GM12874 (cell line): Measurements from ENCODE around the gene UBXN2A.

Experiments
- TF ChIP-seq, protein P1 (sequence below): IDR thresholded peaks from 2 replicates; pipeline ENCODE4 v1.5.1; 2011; ENCODE audit warnings: low read depth, mild to moderate bottlenecking, control low read depth, low read length, moderate library complexity; ENCODE audit not compliant: insufficient read depth

Gene UBXN2A

DNA sequence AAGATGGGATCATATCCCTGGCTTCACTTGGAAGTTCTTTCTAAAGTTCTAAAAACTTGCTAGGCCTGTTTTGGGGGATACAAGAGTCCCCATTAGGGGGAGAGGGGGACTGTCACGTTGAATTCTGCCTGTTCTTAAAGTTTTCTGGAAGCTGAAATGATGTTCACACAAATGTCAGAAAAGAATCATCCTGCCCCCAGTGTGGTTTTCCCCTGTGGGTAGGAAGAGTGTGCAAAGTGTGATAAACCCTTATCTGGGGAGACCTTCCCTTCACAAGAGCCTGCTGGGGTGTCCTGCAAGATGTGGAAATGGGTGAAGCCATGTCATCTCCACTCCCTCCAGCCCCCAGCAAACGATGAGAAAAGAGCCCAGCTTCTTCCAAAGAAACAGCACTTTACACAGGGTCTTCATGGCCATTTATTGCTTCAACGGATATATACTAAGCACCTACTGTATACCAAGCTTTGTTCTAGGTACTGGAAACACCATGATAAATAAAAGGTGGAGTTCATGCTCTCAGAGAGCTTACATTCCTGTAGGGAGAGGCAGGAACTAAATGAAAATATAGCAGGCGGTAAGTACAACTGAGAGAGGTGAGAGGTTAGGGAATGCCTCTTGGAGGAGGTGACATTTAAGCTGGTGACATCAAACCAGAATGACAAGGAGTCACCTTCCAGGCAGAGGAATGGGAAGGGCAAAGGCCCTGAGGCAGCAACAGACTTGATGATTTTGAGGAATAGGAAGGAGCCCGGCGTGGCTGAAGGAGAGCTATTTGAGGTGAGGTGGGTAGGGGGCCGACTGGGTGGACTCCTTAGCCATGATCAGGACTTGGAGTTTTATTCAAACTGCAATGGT, 71.2 kb downstream of the UBXN2A start:
- TF ChIP-seq, protein P1, sequence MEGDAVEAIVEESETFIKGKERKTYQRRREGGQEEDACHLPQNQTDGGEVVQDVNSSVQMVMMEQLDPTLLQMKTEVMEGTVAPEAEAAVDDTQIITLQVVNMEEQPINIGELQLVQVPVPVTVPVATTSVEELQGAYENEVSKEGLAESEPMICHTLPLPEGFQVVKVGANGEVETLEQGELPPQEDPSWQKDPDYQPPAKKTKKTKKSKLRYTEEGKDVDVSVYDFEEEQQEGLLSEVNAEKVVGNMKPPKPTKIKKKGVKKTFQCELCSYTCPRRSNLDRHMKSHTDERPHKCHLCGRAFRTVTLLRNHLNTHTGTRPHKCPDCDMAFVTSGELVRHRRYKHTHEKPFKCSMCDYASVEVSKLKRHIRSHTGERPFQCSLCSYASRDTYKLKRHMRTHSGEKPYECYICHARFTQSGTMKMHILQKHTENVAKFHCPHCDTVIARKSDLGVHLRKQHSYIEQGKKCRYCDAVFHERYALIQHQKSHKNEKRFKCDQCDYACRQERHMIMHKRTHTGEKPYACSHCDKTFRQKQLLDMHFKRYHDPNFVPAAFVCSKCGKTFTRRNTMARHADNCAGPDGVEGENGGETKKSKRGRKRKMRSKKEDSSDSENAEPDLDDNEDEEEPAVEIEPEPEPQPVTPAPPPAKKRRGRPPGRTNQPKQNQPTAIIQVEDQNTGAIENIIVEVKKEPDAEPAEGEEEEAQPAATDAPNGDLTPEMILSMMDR, result no peak

DNA sequence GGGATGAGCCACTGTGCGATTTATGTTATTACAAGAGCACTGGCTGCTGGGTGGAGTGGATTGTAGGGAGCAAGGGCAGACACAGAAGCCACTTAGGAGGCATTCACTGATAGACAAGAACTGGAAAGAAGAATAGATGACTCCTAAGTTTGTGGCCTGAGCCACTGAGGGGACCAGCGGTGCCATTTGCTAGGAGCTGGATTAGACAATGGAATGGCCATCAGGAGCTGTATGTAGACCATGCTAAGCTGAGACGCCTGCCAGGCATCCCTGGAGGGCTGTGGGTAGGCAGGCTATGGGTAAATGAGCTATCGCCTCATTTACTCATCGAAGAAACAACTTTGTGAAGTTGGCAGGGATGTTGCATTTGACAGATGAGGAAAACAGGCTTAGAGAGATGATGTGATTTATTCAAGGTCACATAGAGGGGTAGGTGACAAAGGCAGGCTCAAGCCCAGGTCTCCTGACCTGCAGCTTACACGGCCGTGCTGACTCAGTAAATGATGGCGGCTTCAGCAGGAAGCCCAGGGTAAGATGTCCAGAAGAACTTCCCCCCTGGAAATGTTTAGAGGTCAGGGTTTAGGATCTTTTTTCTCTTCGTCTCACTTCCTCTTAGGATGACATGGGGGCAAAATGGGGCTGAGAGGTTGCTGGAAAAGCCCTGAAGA, 72.4 kb downstream of the UBXN2A start:
- TF ChIP-seq, protein P1, result no peak

DNA sequence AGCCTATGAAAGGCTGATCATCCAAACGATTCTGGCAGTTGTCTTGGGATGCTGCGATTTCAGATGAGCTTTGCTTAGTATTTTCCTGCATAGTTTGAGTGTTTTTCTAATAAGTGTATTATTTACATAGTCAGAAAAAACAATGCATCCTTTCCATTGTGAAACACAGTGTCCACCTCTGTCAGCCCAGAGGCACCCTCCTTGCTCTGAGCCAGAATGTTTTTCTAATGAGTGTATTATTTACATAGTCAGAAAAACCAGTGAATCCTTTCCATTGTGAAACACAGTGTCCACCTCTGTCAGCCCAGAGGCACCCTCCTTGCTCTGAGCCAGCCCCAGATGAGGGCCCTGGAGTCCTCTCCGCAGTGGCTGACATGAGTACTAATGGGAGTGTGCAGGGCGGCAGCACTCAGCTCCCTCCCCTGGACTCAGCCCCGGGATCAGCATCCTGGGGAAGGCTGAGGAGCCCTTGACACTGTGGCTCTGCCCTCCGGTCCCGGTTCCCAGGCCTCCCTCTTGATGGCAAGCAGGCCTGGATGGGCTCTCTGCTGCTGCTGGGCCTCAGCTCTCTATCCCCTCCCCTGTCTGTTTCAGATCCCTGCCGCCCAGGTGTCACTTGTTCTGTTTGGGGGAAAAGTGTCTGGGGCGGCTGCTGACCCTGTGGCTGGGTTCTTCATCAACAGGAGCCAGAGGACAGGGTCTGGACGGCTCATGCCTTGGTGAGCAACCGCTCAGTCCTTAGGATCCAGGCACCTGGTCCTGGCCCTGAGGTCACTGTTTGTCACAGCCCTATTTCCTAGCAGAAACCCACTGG, 75.5 kb downstream of the UBXN2A start:
- TF ChIP-seq, protein P1, result no peak

DNA sequence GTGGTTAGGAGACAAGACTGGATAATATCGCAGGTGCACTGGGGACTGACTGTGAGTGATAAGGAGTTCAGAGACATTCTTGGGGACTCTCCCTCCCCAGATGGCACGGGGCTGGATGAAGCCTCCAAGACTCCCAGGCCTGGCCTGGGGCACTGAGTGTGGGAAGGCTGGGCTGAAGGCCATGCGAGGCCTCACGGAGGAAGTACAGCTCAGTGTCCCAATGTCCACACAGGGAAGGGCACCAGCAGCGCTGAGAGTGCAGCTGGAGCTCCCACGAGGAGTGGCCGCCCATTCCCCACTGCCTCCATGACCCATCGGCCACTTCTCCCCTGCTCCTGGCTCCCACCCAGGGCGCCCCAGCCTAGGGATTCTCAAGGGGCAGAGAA, 76.1 kb downstream of the UBXN2A start:
- TF ChIP-seq, protein P1, result no peak

DNA sequence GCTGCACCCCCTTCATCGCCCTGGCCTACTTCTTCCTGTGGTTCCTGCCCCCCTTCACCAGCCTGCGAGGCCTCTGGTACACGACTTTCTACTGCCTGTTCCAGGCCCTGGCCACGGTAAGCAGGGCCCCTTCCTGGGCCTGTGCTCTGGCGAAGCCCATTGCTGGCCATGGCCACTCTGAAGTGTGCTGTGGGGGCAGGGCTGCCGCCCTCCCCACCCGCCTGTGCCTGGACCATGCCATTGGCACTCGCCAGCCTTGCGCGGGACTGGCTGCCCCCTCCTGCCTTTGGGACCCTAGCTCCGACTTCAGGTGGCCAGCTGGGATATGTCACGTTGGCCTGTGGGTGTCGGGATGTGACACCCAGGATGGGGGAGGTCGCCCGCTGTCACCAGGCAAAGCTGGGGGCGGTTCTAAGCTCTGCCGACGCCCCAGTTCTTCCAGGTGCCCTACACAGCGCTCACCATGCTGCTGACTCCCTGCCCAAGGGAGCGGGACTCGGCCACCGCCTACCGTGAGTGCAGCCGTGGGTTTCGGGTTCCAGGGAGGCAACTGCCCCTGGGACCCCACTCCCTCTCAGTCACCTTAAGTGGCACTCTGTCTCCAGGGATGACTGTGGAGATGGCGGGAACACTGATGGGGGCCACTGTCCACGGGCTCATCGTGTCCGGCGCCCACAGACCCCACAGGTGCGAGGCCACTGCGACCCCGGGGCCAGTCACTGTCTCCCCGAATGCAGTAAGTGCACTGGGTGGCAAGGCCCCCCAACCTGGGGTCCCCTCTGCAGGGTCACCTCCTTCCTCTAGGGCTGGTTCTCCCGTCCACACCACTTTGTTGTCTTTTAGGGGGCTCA, 76.8 kb downstream of the UBXN2A start:
- TF ChIP-seq, protein P1, result no peak

DNA sequence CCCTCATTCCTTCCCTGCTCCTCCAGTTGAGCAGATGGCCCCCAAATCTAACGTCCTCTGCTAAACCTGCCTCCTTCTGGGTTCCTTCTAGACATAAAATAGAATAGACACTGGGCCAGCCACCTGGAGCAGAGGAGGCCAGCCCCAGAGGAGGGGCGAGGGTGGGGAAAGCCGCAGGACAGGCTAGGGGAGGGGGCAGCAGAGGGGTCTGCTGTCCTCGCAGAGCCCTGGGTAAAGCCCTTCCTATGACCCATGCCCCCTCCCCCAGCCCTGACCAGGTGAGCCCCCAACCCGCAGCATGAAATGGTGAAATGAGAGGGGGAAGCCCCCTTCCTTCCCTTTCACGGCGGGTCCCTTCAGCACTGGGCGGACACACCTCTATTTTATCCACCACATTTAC, 77.4 kb downstream of the UBXN2A start:
- TF ChIP-seq, protein P1, result no peak

DNA sequence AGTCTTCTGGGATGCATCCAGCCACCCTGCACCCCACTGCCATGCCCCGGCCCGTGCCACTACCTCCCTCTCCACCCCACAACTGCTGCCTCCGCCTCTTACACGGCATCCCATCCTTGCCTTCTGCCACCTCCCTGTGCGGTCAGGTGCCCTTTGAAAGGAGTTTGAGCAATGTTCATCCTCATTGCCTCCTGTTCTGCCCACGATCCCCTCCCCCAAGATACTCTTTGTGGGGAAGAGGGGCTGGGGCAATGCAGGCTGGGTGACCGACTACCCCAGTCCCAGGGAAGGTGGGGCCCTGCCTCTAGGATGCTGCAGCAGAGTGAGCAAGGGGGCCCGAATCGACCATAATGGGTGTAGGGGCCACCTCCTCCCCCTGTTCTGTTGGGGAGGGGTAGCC, 78.0 kb downstream of the UBXN2A start:
- TF ChIP-seq, protein P1, result no peak
